ENCODE results near the gene PAXIP1.

DNA sequence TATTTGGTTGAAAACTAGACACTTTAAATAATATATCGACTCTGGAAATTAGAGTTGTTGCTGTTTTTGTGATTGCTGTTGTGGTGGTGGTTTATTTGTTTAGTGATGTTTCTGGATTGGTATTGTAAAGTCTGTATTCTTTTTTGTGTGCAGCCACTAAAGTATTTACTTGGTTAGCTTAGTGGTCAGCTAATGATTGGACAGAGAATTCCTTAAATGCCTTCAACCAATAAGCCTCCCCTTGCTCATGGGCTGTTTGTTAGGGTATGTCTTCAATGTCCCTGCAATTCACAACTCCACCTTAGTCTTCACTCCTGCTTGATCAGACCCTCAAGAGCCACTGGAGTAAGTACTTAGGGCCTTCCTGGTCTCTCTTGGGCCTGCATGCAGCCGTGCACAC lies 71.0 kb downstream of the PAXIP1 start:
- TF ChIP-seq, protein P1, sequence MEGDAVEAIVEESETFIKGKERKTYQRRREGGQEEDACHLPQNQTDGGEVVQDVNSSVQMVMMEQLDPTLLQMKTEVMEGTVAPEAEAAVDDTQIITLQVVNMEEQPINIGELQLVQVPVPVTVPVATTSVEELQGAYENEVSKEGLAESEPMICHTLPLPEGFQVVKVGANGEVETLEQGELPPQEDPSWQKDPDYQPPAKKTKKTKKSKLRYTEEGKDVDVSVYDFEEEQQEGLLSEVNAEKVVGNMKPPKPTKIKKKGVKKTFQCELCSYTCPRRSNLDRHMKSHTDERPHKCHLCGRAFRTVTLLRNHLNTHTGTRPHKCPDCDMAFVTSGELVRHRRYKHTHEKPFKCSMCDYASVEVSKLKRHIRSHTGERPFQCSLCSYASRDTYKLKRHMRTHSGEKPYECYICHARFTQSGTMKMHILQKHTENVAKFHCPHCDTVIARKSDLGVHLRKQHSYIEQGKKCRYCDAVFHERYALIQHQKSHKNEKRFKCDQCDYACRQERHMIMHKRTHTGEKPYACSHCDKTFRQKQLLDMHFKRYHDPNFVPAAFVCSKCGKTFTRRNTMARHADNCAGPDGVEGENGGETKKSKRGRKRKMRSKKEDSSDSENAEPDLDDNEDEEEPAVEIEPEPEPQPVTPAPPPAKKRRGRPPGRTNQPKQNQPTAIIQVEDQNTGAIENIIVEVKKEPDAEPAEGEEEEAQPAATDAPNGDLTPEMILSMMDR (IDR thresholded peaks at IDR 0.05): no peak
- no peak for TF ChIP-seq POLR2A (IDR thresholded peaks at IDR 0.05)

Measured in heart left ventricle (tissue), 13 donors.